Natural killer cell (primary cell): ENCODE results near the gene CORO7. TPM values are rescaled to one million over a fixed set of nuclear protein-coding genes. Genes with fewer than 3 reads are reported as not detected.
A peak's percentile ranks its signal among the peaks of the same experiment; 100 is the strongest.

Experiments used
- ATAC-seq, 3 donors: fragments of 150-1000 bp in 2 of 3; fragments of 200-7000 bp in 1 of 3; cut with Tn5 transposase; 1 replicate in 1 of 3; 2 replicates in 2 of 3; pipeline ENCODE4 v1.10.0; 2021; ENCODE audit warnings: mild to moderate bottlenecking in 2 of 3, moderate library complexity in 2 of 3
- DNase-seq, 2 donors: peaks; one replicate each; pipeline versions ENCODE4 v3.0.0 to v3.0.0-alpha.2; 2013 to 2021; ENCODE audit warnings: mixed read lengths in 1 of 2
- H3K27ac ChIP-seq: one replicate; pipeline ENCODE4 v1.5.1; 2013; ENCODE audit warnings: mild to moderate bottlenecking, low read length
- H3K27me3 ChIP-seq: one replicate; pipeline ENCODE4 v1.6.1; 2013; ENCODE audit warnings: low read length; ENCODE audit not compliant: control insufficient read depth, insufficient read depth
- H3K36me3 ChIP-seq: one replicate; pipeline ENCODE4 v1.6.1; 2013; ENCODE audit warnings: low read length; ENCODE audit not compliant: control insufficient read depth, insufficient read depth
- H3K4me1 ChIP-seq: one replicate; pipeline ENCODE4 v1.6.1; 2013; ENCODE audit warnings: low read length; ENCODE audit not compliant: control insufficient read depth, insufficient read depth
- H3K4me3 ChIP-seq: one replicate; pipeline ENCODE4 v1.5.1; 2013; ENCODE audit warnings: low read length
- H3K9me3 ChIP-seq: one replicate; pipeline ENCODE4 v1.6.1; 2013; ENCODE audit warnings: low read length; ENCODE audit not compliant: control insufficient read depth, insufficient read depth
- H3K27ac Mint-ChIP-seq, 2 donors: one replicate each; pipeline ENCODE4 v1.8.0; 2022; ENCODE audit warnings: mild to moderate bottlenecking in 2 of 2, mixed read lengths in 2 of 2, moderate library complexity in 1 of 2
- H3K27me3 Mint-ChIP-seq, 2 donors: one replicate each; pipeline ENCODE4 v1.8.0; 2022; ENCODE audit warnings: low read depth in 2 of 2, mixed read lengths in 2 of 2
- H3K36me3 Mint-ChIP-seq: one replicate; pipeline ENCODE4 v1.8.0; 2022; ENCODE audit warnings: mixed read lengths
- H3K4me1 Mint-ChIP-seq, 2 donors: one replicate each; pipeline ENCODE4 v1.8.0; 2022; ENCODE audit warnings: mixed read lengths in 2 of 2
- H3K4me3 Mint-ChIP-seq: one replicate; pipeline ENCODE4 v1.8.0; 2022; ENCODE audit warnings: mild to moderate bottlenecking, moderate library complexity, mixed read lengths
- H3K9me3 Mint-ChIP-seq, 2 donors: one replicate each; pipeline ENCODE4 v1.8.0; 2022; ENCODE audit warnings: mixed read lengths in 2 of 2
- WGBS: methylation state at CpG from one replicate; pipeline ENCODE4 v1.1.7; 2013; ENCODE audit warnings: missing lambda C conversion rate; ENCODE audit not compliant: insufficient coverage; 5-methylcytosine and 5-hydroxymethylcytosine counted together
- intact Hi-C: fragments of 100-400 bp; cut with micrococcal nuclease; formaldehyde crosslinking; loops from one replicate; pipeline ENCODE4 v1.14.2; 2022
- total RNA-seq, 4 donors: library from RNA; stranded (reverse); fragments of 120-200 nt in 1 of 4; gene quantifications; one replicate each; pipeline versions ENCODE4 v1.2.3 to v1.2.4, GENCODE V29; 2013 to 2022
- TF ChIP-seq, protein P1 (sequence below): fragments of 200-600 bp; IDR thresholded peaks from one replicate; pipeline ENCODE4 v1.8.0; 2022; ENCODE audit warnings: antibody characterized with exemption

CORO7 gene
- total RNA-seq, 3 donors from 2014 or later (not counting 1 experiment from before 2014, with no cell fraction given) = 335 to 425 (median 415) TPM

- H3K27me3 ChIP-seq = peaks cover 8% of the 10 kb centered on the region
- no peak overlapping the region for H3K27ac ChIP-seq
- DNase-seq = no peak
- H3K27me3 Mint-ChIP-seq = peaks cover 0 to 4% of the 10 kb centered on the region in 2 donors
- H3K9me3 Mint-ChIP-seq = no peaks in the 10 kb centered on the region
- intact Hi-C loops = no loop called here
- H3K27ac Mint-ChIP-seq = no peak overlapping the region
- peaks cover 16% of the 10 kb centered on the region for H3K4me1 ChIP-seq
- no peaks in the 10 kb centered on the region for H3K36me3 ChIP-seq
- ATAC-seq = no peak
- WGBS = 90% methylated on average over 14 of the region's 14 CpGs
- no peak overlapping the region for H3K4me3 ChIP-seq
- no peaks in the 10 kb centered on the region for H3K36me3 Mint-ChIP-seq
- TF ChIP-seq, protein P1, sequence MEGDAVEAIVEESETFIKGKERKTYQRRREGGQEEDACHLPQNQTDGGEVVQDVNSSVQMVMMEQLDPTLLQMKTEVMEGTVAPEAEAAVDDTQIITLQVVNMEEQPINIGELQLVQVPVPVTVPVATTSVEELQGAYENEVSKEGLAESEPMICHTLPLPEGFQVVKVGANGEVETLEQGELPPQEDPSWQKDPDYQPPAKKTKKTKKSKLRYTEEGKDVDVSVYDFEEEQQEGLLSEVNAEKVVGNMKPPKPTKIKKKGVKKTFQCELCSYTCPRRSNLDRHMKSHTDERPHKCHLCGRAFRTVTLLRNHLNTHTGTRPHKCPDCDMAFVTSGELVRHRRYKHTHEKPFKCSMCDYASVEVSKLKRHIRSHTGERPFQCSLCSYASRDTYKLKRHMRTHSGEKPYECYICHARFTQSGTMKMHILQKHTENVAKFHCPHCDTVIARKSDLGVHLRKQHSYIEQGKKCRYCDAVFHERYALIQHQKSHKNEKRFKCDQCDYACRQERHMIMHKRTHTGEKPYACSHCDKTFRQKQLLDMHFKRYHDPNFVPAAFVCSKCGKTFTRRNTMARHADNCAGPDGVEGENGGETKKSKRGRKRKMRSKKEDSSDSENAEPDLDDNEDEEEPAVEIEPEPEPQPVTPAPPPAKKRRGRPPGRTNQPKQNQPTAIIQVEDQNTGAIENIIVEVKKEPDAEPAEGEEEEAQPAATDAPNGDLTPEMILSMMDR = no peak
- H3K4me3 Mint-ChIP-seq = no peak overlapping the region
- no peaks in the 10 kb centered on the region for H3K9me3 ChIP-seq
- peaks cover 0 to 5% of the 10 kb centered on the region in 2 donors for H3K4me1 Mint-ChIP-seq
These were observed 84.3 kb downstream of the CORO7 start for GRCh38 chr16:4332083-4332482.

- no peaks in the 10 kb centered on the region for H3K9me3 Mint-ChIP-seq
- peaks cover 18% of the 10 kb centered on the region for H3K4me1 ChIP-seq
These were observed 86.0 kb downstream of the CORO7 start for GRCh38 chr16:4330277-4330874.

DNA sequence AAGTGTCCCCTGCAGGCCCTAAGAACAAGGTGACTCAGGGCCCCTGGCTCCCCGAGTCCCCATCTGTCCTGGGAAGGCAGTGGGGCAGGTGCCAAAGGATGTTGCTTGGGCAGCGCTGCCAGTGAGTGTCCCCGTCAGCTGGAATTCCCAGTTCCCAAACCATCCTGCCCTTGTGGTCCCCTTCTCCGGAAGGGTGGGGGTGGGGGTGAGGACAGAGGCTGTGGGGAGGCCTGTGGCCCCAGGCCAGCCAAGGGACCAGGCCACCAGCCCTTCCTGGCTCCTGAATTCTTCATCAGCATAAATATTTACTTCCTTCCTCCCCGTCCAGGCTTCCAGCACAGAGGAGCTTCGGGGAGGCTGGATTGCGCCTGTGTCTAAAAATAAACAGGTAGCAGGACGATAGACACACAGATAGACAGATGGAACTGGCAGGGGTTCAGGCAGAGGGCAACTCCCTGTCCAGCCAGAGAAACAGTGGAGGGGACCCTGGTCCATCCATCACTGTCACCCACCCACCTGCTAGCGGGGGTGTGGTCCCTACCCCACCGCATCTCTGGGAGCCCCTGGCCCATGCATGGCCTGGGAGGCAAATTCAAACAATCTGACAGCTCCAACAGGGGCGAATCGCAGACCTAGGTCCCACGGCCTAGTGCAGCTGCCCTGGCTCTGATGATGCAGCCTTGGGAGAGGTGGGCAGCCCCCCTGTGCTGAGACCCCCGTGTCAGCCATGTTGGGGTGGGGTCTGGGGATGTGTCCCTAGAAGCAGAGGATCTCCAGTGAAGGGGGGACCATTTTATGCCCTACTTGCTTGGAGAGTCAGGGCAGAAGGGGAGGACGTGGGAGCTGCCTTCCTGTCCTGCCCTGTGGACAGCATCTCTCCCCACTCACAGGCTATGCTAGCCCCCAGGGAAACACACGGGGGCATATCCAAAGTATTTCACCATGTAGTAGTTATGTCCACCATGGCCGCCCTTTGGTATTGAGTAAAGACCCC, 87.3 kb downstream of the CORO7 start:
- peaks cover 9% of the 10 kb centered on the region for H3K27me3 ChIP-seq
- no peak for ATAC-seq
- H3K27ac Mint-ChIP-seq = no peak overlapping the region

More at GRCh38 chr16:4330277-4330874, 86.0 kb downstream of the CORO7 start:
- peaks cover 9% of the 10 kb centered on the region for H3K27me3 ChIP-seq
- H3K36me3 ChIP-seq = no peaks in the 10 kb centered on the region
- no peak overlapping the region for H3K4me3 ChIP-seq
- DNase-seq (peak; percentile 75 to 83), ATAC-seq (peak; percentile 83 to 87 (median 86))
- no peaks in the 10 kb centered on the region for H3K9me3 ChIP-seq
- WGBS = 52% methylated on average over 14 of the region's 14 CpGs
- peaks cover 0 to 5% of the 10 kb centered on the region in 2 donors for H3K4me1 Mint-ChIP-seq
- H3K27ac ChIP-seq = no peak overlapping the region
- intact Hi-C loops = loop anchor here (1.0 kb wide), 1 partner anchor 42 kb away; no protein-coding TSS in a partner anchor
- TF ChIP-seq, protein P1 = peak; percentile 94
- no peak overlapping the region for H3K27ac Mint-ChIP-seq
- no peaks in the 10 kb centered on the region for H3K36me3 Mint-ChIP-seq
- H3K4me3 Mint-ChIP-seq = no peak overlapping the region
- H3K27me3 Mint-ChIP-seq = peaks cover 0 to 4% of the 10 kb centered on the region in 2 donors

More for the DNA sequence above, 87.3 kb downstream of the CORO7 start:
- no peak for DNase-seq
- intact Hi-C loops = loop anchor here (2.0 kb wide), 1 partner anchor 20 kb away; no protein-coding TSS in a partner anchor
- no peaks in the 10 kb centered on the region for H3K36me3 ChIP-seq
- Mint-ChIP-seq H3K4me3 (no peak overlapping the region), H3K27me3 (peaks cover 0 to 4% of the 10 kb centered on the region in 2 donors), H3K36me3 (no peaks in the 10 kb centered on the region), H3K4me1 (peaks cover 0 to 5% of the 10 kb centered on the region in 2 donors), H3K9me3 (no peaks in the 10 kb centered on the region)
- H3K27ac ChIP-seq = no peak overlapping the region
- H3K4me1 ChIP-seq = peaks cover 18% of the 10 kb centered on the region
- TF ChIP-seq, protein P1 = no peak
- H3K4me3 ChIP-seq = no peak overlapping the region
- H3K9me3 ChIP-seq = no peaks in the 10 kb centered on the region
- WGBS = 81% methylated on average over 16 of the region's 17 CpGs
